Fibroblast of the conjunctiva (primary cell): ENCODE measurements around the gene GPRC5B.
A peak's percentile ranks its signal among the peaks of the same experiment; 100 is the strongest.

ENCODE experiments used
- DNase-seq: peaks from one replicate; pipeline ENCODE4 v3.0.0-alpha.2; 2010; ENCODE audit warnings: low read depth

The GPRC5B gene

DNA sequence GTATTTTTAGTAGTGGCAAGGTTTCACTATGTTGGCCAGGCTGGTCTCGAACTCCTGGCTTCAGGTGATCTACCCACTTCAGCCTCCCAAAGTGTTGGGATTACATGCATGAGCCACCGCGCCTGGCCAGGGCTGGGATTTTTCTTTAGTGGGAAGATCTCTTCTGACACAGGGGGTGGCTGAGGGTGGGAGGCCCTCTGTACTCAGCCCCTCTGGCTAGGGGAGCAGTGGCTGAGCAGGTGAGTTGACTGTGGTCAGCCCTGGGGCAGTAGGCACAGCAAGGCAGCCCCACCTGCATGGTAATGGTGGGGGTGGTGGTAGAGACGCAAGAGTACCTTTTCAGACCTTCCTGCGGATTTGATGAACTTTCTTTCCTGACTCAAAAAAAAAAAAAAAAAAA is 12.3 kb upstream of the GPRC5B start:
- no peak for DNase-seq

DNA sequence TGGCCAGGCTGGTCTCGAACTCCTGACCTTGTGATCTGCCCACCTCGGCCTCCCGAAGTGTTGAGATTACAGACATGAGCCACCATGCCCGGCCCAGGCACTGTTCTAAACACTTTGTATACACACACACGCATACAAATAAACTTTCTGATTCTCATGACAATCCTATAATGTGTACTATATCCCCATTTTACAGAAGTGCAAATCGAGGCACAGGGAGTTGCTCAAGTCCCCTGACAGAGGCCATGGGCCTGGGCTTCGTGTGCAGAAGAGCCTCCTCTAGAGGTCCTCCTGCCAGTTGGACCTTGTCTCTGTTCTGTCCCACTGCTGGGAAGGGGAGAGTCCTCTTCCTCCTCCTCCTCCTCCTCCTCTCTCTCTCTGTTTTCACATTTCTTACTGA is 9.9 kb upstream of the GPRC5B start:
- DNase-seq = no peak

DNA sequence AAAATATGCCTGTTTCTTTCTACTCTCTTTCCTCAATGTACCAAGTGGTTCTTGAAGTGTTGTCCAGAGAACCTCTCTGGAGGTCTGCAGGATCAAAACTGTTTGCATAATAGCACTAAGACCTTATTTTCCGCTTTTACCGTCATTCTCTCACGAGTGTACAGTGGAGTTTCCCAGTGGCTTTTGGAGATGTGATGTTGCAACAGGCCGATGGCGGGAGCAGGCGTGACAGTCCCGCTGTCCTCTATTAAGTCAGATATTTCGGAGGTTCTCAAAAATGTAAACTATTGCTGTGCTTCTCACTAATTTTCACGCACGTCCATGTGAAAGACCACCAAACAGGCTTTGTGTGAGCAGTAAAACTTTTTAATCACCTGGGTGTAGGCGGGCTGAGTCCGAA is 8.3 kb upstream of the GPRC5B start:
- no peak for DNase-seq

DNA sequence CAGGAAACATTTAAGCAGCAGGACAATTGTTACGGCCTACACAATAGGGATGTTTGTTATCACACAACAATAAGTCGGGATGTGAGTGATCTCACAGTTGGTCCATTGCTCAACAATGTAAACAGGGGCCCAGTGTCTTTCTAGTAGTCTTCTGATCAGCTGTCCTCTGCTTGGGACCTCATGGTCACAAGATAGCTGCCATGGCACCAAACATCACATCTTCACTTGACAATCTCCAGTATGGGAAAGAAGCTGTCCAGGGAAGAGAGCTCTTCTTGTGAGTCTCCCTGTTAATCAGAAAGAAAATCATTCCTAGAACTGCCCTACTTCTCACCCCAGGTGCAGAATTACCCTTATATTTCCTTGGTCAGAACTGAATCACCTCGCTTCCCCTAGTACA is 6.3 kb upstream of the GPRC5B start:
- DNase-seq = no peak

DNA sequence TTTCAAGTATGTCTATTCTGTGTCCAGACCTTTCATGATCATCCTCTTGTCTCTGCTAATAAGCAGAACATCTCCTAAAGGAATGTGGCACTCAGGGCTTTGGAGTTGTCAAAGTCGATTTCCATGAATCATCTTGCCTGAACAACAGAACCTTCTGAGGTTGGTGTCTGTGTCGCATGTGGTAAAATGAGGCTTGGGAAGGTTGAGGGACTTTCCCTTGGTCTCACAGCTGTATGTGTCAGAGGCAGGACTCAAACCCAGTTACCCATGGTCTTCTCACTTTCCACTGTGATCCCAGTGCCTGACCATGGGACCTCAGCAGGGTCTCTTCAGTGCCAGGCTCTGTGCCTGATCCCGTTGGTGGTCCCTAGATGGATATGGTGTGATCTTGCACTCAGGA is 4.2 kb upstream of the GPRC5B start:
- no peak for DNase-seq

DNA sequence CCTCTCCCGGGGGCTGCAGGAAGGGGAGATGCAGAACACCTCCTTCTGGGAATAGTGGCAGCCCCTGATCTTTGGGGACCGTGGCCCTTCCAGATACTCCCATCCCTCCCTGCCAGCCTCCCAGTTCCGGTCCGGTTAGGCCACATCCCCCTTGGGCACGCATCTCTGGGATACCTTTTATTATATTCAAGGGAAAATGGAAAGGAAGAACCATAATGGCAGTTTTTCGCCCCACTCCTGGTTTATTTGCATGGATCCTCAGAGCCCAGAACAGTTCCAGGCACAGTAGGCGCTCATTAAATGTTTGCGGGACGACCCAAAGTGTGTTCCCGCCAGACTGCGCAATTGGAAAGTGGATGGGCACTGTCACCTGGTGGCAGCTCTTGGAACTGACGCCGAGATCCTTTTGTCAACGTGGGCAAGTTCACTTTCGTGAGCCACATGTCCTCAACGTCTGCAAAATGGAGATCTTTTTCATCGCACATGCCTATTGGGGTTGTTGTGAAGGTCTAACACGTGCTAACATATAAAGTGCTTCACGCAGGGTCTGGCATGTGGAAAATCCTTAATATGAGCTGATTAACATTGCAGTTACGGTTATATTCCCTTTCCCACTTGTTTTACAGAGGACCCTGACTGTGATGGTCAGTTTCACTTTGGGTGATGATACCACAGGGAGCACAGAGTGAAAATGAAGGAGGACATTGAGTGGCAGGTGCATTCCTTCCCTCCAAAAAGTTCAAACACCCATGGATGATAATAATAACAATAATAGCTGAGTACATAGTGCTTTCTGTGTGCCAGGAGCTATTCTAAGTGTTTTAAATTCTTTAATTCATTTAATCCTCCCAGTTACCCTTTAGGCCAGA is 1.7 kb upstream of the GPRC5B start:
- peak; percentile 56 for DNase-seq

DNA sequence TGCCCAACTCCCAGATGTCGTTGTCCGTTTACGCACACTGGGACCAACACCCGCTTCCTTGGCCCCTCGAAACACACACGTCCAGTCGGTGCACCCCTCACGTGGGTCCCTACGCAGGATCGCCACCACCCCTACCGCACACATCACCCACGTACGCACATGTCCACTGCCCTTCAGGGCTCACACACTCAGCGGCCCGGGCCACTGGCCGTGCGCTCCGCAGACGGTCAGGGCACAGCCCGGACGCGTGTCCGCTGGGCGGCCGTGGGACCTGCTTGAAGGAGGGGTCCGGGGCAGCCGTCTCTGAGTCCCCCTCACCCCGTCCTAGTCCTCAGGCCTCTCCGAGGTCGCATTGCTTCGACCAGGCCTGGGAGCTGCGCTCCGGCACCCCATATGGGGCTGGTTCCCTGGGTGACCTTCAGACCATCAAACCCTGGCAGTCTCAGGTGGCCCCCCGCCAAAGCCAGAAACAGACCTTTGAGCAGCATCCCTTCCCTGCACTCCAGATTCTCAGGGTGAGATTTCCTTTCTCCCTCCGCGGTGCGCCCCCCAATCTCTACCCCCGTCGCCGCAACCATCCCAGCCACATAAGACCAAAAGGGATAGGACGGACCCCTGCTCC is 914 bp upstream of the GPRC5B start:
- no peak for DNase-seq

DNA sequence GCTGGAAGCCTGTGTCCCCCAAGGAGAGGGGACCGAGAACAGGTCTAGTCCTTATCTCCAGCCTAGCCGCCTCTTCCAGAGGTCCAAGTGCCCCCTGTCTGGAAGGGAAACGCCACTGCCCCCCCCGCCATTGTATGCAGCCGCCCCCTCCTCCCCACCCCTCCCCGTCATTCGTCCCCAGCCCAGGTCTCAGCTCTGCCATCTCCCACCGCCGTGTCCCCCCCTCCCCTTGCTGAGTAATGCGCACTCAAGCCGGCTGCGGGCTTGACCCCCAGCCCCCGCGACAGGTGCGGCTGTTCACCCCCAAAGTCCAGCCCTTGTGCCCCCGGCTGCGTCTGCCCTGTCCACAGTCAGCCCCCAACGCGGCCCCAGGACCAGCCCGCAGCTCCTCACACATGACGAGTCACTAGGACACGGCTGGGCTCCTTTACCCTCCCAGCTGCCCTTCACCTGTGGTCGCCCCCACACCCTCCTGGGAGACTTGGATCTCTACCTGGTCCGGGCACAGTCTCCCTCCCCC is 622 bp downstream of the GPRC5B start:
- no peak for DNase-seq

DNA sequence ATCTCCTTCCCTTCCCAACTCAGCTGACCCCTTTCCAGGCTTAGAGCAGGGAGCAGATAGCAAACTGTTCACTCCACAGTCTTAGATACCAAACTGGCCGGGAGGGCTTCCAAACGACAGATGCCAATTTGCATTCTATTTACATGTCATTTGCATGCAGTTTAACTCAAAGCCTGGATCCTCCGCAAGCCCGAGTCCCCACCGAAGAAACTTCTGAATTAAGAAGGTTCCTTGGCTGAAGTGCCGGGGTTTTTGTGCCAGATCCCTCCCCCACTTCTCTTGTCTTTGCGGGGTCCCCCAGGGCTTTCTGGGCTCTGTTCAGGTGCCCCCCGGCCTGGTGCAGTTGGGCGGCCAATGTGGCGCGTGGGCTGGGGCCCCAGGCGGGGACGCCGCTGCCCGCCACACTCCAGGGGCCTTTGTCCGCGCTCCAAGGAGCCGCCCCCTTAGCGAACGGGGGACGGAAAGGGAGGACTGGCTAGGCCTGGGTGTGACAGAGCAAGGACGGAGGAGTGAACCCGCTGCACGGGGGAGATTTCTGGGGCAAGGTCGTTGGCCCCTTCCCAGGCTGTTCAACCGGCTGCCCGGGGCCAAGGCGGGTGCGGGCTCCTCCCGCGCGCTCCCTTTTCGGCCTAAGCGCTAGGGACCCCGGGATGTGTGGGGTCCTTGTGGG is 1.2 kb downstream of the GPRC5B start:
- DNase-seq = no peak

DNA sequence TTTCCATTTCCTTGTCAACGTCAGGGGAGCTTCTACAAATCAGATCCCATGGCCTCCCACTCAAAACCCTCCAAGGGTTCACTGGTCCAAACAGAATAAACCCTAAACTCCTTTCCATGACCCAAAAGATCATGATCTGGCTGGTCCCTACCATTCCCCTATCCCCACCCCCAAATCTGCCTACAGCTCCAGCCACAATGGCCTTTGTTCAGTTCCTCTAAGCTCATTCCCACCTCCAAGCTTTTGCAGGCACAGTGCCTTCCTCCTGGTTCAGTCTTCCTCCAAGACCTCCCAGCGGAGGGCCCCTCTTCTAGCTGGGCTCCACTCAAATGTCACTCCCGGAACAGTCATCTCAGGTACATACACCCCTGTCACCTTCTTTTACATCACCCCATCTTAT is 2.0 kb downstream of the GPRC5B start:
- DNase-seq = no peak

DNA sequence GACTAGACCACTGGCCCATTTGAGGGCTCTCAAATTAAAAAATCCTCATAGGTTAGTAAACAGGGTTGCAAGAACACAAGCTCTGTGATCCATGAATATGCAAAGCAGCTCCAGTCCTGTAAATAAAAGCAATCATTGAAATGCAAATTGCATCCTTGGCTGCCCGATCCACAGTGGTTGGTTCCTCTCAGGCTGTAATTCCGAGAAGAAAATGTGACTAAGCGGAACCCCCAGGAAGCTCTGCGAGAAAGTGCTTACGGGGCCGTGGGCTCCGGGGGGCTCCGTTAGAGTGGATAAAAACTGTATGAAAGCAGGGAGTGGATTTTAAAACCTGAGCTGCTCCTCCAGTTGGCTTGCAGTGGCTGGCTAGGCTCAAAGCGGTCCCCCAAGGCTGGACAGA is 2.5 kb downstream of the GPRC5B start:
- no peak for DNase-seq

DNA sequence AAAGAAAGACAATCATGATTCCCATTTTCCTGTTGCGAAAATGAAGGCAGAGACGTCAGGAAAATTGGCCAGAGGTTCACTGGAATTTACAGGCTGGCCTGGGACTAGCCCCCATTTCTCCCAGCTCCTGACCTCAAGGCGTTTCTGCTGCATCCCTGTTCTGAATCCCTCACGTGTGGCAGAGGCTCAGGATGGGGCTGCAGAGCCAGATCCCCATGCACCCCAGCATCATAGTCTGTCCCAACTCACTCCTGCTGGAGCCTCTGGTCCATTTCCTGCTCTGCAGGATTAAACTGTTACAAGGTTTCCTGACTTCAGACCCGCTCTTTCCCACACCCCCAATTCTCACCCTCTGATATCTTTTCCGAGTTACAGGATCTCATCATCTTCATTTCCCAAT is 2.9 kb downstream of the GPRC5B start:
- DNase-seq = no peak

DNA sequence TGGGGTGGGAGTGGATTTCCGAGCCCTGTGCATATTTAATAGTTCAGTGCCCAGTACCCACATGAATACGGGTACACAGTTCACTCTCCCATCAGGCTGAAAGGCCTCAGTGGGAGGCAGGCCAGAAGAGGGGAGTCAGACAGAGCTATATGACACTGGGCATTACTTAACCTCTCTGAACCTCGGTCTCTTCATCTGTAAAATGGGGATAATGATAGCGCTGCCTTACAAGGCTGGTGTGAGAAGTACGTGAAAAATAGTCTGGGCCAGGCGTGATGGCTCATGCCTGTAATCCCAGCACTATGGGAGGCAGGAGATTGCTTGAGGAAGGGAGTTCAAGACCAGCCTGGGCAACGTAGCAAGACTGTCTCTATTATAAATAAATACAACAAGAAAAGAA is 3.6 kb downstream of the GPRC5B start:
- no peak for DNase-seq

DNA sequence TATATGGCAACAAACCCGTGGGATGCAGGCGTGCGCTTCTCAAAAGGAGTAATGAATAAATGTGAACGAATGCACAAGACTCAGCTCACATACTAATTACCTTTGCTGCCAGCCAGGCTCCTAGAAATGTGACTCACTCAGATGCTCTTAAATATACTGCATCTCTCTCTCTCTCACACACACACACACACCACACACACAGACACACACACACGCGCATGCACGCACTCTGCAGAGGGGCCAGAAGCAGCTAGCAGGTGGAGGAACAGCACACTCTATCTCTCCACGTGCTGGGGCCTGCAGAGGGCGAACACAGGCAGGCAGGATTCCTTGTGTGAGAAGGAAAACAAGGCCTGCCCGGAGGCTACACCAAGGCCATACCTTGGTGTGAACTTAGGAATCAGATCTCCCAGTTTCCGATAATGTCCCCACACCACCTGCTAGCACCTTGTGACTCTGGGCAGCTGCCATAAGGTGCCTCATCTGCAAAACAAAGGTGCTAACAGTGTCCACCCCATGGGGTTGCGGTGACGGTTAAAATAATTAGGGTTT is 5.3 kb downstream of the GPRC5B start:
- DNase-seq = no peak

DNA sequence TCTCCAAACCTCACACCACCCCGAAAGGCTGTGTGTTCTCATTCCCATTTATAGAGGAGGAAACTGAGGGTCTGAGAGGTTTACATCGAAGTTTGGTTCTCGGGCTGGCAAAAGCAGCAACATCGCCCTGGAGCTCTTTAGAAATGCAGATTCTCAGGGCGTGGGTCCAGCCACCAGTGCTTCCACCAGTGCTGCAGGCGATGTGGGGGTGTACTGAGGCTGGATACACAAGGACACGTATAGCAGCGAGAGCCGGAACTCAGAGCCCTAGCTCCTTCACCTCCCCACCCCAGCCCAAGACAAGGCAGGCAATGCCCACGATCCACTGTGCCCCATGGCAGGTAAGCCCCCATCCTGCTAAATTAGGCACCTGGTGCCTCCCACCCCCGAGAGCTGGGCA is 5.9 kb downstream of the GPRC5B start:
- DNase-seq = no peak

DNA sequence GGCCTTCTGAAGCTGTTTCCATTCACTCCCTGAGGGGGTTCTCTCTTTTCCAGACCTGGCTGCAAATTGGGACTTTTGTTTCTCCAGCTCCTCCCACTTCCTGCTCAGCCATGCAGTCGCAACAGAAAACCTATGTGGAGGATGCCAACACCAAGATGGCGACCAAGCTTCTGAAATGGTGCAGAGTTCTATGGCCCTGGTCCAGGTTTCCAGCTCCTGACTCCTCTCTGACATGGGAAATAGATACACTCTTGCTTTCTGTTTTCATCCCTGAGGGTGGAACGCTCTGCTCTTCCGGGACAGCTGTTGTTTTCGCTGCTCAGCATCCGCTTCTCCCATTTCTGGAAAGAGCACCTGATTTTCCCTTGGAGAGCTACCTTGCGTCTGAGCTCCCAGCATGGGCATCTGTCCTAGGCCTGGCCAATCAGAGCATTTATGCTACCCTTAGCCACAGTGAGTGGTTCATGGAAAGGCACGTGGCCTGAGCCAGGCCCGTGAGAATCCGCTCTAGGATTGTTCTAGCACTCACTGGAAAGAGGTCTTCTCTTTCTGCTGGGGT is 8.1 kb downstream of the GPRC5B start:
- no peak for DNase-seq

DNA sequence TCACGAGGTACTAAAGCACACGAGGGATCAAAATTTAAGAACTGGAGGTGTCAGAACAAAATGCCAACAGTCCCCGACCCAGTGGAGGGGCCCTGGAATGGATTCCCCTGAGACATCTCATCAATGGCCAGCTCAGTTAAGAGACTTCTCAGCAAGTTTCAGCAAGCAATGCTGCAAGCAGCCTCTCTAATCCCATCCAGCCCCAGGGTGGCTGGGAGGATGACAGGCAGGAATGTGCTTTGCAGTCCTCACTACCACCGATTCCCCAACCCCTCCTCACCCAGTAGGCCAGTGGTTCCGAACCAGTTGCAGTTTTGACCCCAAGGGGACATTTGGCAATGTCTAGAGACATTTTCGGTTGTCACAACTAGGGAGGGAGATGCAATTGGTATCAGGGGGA is 8.7 kb downstream of the GPRC5B start:
- no peak for DNase-seq

DNA sequence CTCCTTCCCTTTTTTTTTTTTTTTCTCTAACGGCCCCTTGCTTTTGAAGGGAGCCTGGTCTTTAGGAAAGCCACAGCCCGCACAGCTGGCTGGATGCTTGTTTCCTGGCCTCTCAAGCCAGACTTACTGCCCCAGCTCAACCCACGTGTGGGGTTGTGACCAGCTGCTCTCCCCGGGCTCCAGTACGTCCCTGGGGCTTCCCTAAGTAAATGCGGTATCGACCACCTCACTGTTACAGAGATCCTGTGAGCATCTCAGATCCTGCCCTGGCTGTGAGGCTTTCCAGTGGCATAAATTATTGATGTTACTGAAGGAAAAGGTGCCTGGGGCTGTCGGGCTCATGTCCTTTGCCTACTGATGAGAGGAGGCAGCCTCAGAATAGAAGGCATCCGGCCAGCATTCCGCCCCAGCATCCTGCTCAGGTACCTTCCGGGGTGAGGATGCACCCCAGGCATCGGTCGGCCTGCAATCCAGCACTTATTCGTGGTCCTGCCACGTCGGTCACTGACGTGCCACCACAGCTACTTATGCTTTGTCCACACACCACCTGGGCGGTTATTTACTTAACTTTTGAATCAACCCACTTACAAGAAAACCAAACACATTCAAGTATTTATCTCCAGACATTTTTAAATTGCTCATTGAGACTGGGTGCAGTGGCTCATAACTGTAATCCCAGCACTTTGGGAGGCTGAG is 9.6 kb downstream of the GPRC5B start:
- no peak for DNase-seq

DNA sequence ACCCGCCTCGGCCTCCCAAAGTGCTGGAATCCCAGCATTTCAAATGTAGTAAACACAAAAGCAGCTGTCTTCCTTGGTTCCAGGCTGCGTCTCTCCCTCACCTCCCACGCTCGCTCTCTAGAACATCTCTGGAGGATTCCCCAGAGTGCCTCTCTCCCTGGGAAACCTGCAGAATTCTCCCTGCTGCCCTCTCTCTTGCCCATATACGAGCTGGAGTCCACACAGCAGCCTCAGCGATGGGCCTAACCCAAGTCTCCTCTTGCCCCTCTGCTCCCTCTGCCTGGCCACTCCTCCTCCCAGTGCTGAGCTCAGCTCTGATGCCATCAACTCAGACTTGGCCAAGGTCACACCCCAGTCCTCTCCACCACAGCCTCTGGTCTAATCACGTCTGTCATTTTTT is 10.6 kb downstream of the GPRC5B start:
- no peak for DNase-seq

DNA sequence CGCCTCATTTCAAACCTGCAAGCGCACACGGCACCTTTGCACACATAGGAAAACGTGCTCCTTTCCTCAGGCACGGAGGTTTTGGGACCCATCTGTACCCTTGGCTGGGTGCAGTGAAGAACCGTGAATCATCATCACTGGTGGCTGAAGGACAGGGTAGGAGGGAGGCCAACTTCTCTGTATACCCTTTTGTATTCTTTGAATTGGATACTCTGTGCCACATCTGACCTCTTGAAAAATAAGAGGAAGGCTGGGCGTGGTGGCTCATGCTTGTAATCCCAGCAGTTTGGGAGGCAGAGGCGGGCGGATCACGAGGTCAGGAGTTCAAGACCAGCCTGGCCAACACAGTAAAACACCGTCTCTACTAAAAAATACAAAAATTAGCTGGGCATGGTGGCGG is 11.7 kb downstream of the GPRC5B start:
- no peak for DNase-seq

DNA sequence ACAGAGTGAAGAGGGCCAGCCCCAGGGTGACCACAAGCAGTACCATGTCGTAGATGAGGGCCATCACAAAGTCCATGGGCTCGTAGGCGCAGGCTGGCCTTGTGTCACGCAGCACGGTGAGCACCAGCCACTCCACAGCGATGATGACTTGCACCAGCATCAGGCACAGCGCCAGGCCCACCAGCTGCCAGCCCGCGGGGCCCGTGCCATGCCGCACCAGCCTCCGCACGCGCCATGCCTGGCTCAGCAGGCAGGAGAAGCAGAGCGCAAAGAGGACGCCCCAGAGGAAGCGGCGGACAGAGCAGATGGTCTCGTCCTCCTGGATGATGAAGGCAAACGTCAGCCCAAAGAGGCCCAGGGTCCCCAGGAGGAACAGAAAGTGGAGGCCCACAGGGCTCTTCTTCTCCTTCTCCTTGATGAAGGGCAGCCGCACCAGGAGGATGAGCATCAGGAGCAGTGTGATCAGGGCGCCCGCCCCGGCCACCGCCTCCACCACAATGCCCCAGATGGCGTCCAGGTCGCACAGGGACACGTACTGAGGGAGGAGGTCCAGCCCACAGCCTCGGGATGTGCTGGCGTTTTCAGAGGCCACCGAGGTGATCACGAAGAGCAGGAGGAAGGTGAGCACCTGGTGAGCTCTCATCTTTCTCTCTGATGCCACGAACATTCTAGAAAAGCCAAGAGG is 12.3 kb downstream of the GPRC5B start:
- DNase-seq = no peak
